GM19452 (cell line): ENCODE data around the gene ABCC3.
"Not testable (repeated sequence)": the region's sequence is repeated elsewhere in the genome, so short reads cannot be mapped to it uniquely, and the experiment has no call there.

Experiments used
- ATAC-seq: cut with Tn5 transposase; IDR thresholded peaks from one replicate; pipeline ENCODE4 v1.9.1; 2021; ENCODE audit not compliant: unreplicated experiment

Gene ABCC3

GRCh38 chr17:50696365-50696879 lies 61.7 kb downstream of the ABCC3 start:
- ATAC-seq, result no peak

- no peak for ATAC-seq
These were observed 62.4 kb downstream of the ABCC3 start for GRCh38 chr17:50697062-50697461.

GRCh38 chr17:50697663-50698272 lies 63.1 kb downstream of the ABCC3 start:
- no peak for ATAC-seq

- ATAC-seq, result no peak
These were observed 64.7 kb downstream of the ABCC3 start for GRCh38 chr17:50699410-50699809.

DNA sequence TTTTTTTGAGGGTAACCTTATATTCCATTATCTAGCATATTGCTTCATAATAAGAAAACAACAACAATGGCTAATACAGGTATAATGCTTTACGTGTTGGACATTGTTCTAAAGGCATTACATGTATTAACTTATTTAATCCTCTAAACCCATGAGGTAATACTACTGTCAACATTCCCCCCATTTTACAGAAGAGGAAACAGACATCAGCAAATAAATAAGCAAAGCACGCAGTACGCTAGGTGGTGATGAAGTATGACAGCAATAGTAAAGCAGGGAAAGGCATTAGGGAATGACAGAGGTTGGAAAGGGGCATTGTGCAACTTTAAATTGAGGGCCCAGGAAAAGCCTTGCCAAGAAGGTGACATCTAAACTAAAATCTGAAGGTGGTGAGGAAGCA lies 68.5 kb downstream of the ABCC3 start:
- ATAC-seq, result no peak

- ATAC-seq, result peak; percentile 80
These were observed 72.8 kb downstream of the ABCC3 start, which contains the start of gene ANKRD40 for GRCh38 chr17:50707289-50708049. Gene ANKRD40 (minus strand): TSS chr17:50707914. CDS start chr17:50707654, 260 bp downstream.

GRCh38 chr17:50708050-50709000 lies 73.6 kb downstream of the ABCC3 start:
- no peak for ATAC-seq

GRCh38 chr17:50709053-50709452 lies 74.4 kb downstream of the ABCC3 start:
- not testable (repeated sequence) for ATAC-seq

DNA sequence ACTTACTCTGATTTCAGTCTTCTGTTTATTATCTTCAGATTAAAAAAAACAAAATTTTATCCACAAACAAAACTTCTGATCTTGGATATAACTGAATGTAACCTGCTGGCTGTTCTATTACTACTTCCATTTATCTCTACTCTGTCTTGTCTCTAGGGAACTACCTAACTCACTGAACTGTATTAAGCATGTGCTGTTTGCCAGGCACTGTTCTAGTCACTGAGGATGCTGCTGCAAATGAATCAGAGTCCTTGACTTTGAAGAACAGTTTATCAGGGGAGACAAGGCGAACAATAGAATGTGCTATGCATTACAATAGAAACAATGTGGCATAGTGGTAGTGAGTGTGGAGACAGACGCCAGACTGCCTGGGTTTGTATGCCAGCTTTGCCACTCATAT lies 75.3 kb downstream of the ABCC3 start:
- ATAC-seq, result no peak

DNA sequence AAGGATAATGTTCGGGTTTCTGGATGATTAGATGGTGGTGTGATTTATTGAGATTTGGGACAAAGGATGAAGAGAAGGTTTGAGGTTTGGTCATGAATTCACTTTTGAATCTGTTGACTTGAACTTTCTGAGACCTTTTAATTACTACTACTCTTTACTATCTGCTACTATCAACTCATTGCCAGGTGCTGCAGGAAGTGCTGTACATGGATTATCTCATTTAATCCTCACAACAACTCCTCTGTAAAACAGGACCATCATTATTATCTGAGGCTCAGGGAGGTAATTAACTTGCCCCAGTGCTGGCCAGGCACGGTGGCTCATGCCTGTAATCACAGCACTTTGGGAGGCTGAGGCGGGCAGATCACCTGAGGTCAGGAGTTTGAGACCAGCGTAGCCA lies 76.0 kb downstream of the ABCC3 start:
- ATAC-seq, result no peak

GRCh38 chr17:50712641-50713040 lies 78.0 kb downstream of the ABCC3 start:
- ATAC-seq, result no peak

- no peak for ATAC-seq
These were observed 80.8 kb downstream of the ABCC3 start for GRCh38 chr17:50715471-50715870.

DNA sequence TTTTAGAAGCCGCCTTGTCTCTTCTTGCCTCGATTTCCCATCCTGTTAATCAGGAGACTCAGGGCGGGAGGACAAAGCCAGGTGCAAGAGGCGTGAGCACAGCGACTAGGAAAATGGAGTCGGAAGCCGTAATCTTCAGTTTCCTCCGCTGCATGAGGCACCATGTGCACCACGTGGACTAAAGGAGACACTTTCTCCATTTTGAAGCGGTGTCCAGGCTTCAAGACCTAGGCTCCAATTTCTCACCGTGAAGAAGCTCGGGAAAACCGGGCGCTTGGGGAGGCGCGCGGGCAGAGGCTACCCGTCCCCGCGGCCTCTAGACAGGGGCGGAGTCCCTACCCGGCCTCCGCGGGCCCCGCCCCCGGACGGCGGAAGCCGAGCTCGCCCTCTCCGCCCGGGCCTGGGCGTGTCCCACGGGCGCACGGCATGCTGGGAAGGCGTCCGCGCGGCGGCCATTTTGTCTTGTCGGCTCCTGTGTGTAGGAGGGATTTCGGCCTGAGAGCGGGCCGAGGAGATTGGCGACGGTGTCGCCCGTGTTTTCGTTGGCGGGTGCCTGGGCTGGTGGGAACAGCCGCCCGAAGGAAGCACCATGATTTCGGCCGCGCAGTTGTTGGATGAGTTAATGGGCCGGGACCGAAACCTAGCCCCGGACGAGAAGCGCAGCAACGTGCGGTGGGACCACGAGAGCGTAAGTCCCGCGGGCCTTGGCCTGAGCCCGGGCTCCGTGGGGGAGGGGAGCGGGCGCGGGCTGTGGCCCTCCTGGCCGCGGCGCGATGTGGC lies 84.7 kb downstream of the ABCC3 start, which contains the start of gene LUC7L3:
LUC7L3 (plus strand) TSS at position 460 of the 780 bp plus-strand sequence; CDS start at position 590, 130 bp downstream.
- peak; percentile 94 for ATAC-seq

DNA sequence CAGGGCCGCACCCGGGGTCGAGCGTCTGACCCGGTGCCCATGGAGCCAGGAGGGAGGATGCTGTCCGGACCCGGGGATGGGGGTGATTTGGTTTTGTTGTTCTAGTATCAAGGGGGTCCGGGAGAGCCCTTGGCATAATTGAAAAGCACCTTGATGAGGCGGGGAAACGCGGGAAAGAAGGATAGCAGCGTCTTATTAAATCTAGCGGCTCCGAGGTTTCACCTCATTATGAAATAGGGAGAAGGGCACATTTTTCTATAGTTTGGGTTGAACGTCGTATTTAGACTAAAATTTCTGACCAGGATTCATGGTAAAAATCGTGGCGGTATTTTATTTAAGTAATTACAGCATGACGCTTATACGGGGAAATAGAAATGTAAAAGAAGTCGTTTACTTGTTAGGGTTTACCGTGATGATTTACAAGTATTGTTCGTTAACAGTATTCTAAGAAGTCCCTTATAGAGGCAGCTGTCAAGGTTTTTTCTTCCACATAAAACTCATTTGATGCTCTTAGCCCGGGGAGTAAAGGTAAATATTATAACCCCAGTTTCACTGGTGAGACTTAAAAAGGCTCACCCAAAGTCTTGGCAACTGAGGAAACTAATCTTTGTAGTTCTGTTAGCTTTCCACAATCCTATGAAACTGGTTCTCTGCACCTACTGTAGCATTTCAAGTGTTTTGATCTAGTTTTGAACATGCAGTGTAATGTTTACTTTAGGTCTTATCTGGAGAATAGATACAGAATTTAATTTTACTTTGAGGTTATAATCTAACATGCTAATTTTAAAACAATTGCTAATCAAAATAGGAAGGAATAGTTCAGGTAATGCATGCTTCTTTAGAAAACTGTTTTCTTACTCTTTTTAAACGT lies 85.5 kb downstream of the ABCC3 start:
- ATAC-seq, result no peak

- ATAC-seq, result no peak
These were observed 86.7 kb downstream of the ABCC3 start for GRCh38 chr17:50721194-50722010.

GRCh38 chr17:50722746-50723145 lies 88.1 kb downstream of the ABCC3 start:
- no peak for ATAC-seq

- ATAC-seq, result not testable (repeated sequence)
These were observed 89.9 kb downstream of the ABCC3 start for GRCh38 chr17:50724622-50725021.
